SU-DHL-6 (cell line): Measurements from ENCODE around the gene RNF113B.

Source experiments
- CTCF ChIP-seq: fragments of 200-600 bp; sonication (generic); IDR thresholded peaks from one replicate; pipeline ENCODE4 v1.5.1; 2017; ENCODE audit warnings: antibody characterized with exemption, mild to moderate bottlenecking, low read length, moderate library complexity; ENCODE audit not compliant: insufficient read depth, poor library complexity, severe bottlenecking
- EZH2phosphoT487 ChIP-seq: fragments of 200-600 bp; sonication (generic), shearing (Covaris generic); conservative IDR thresholded peaks from 2 replicates; pipeline ENCODE4 v1.6.1; 2018; ENCODE audit warnings: mild to moderate bottlenecking, antibody characterized with exemption, low read length, moderate library complexity, mixed read lengths

GRCh38 chr13:98214707-98215106 lies 37.6 kb upstream of the RNF113B start:
- TF ChIP-seq CTCF (no peak), EZH2phosphoT487 (no peak)
